NB4 (cell line): Measurements from ENCODE around the gene KLHL13.

ENCODE experiments used
- DNase-seq: peaks from one replicate; pipeline ENCODE4 v3.0.0; 2010; ENCODE audit warnings: low read depth
- H3K4me3 ChIP-seq: one replicate; pipeline ENCODE4 v1.5.1; 2011; ENCODE audit warnings: mild to moderate bottlenecking, low read depth, low read length, moderate library complexity
- CTCF ChIP-seq: IDR thresholded peaks from one replicate; pipeline ENCODE4 v1.5.1; 2012; ENCODE audit warnings: low read depth, low read length
- MAX ChIP-seq: IDR thresholded peaks from 2 replicates; pipeline ENCODE4 v1.6.1; 2011; ENCODE audit warnings: low read depth, low read length
- MYC ChIP-seq: IDR thresholded peaks from 2 replicates; pipeline ENCODE4 v1.6.1; 2011; ENCODE audit warnings: low read depth, low read length
- POLR2A ChIP-seq: IDR thresholded peaks from 2 replicates; pipeline ENCODE4 v1.6.1; 2011; ENCODE audit warnings: mild to moderate bottlenecking; ENCODE audit not compliant: insufficient read length; ENCODE audit errors: extremely low read depth

The KLHL13 gene

GRCh38 chrX:117860517-117860916 is 256.1 kb downstream of the KLHL13 start:
- TF ChIP-seq POLR2A (no peak), MYC (no peak), MAX (no peak), CTCF (no peak)
- no peak overlapping the region for H3K4me3 ChIP-seq
- DNase-seq: no peak

- TF ChIP-seq MYC: no peak
- TF ChIP-seq POLR2A: no peak
- no peak for TF ChIP-seq MAX
- TF ChIP-seq CTCF: no peak
- no peak overlapping the region for H3K4me3 ChIP-seq
- no peak for DNase-seq
Measured at GRCh38 chrX:117854806-117855205, 261.8 kb downstream of the KLHL13 start.

- H3K4me3 ChIP-seq: no peak overlapping the region
- DNase-seq: no peak
- TF ChIP-seq POLR2A (no peak), MYC (no peak)
Measured at GRCh38 chrX:117851025-117851424, 265.6 kb downstream of the KLHL13 start.
